Measurements from ENCODE around the gene CX3CL1.

CX3CL1 gene

DNA sequence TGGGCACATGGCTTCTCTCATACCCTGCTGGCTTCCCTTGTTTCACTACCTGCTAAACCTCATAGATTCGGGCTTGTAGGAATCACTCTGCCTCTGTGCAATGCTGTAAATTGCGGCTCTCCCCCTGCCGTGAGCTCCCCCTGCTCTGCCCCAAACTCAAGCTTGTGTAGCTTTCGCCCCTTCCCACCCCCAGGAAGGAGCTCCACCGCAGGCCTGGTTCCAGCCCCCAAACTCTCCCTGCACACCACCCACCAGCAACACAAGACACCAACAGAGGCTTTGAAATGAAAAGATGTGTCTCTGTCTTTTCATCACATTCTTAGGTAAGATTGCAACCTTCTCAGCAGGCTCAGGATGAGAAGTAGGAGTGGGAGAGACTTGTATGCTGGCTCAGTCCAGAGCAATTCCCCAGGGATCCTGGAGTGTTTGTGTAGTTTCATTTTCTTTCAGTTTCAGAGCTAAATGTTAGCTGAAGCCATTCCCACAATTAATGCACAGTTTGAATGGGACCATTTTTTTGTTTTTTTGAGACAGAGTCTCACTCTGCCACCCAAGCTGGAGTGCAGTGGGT, 14.2 kb downstream of the CX3CL1 start:
- in situ Hi-C loops (cut with MboI; ENCODE audit: low sequenced_read_pairs, unreplicated experiment), result no loop called here
- no peak for DNase-seq (ENCODE audit: low spot score)
- TF ChIP-seq, protein P1, sequence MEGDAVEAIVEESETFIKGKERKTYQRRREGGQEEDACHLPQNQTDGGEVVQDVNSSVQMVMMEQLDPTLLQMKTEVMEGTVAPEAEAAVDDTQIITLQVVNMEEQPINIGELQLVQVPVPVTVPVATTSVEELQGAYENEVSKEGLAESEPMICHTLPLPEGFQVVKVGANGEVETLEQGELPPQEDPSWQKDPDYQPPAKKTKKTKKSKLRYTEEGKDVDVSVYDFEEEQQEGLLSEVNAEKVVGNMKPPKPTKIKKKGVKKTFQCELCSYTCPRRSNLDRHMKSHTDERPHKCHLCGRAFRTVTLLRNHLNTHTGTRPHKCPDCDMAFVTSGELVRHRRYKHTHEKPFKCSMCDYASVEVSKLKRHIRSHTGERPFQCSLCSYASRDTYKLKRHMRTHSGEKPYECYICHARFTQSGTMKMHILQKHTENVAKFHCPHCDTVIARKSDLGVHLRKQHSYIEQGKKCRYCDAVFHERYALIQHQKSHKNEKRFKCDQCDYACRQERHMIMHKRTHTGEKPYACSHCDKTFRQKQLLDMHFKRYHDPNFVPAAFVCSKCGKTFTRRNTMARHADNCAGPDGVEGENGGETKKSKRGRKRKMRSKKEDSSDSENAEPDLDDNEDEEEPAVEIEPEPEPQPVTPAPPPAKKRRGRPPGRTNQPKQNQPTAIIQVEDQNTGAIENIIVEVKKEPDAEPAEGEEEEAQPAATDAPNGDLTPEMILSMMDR (IDR thresholded peaks at IDR 0.05; ENCODE audit: borderline replicate concordance, control extremely low read depth, extremely low read depth, insufficient read depth, missing control alignments), result no peak

DNA sequence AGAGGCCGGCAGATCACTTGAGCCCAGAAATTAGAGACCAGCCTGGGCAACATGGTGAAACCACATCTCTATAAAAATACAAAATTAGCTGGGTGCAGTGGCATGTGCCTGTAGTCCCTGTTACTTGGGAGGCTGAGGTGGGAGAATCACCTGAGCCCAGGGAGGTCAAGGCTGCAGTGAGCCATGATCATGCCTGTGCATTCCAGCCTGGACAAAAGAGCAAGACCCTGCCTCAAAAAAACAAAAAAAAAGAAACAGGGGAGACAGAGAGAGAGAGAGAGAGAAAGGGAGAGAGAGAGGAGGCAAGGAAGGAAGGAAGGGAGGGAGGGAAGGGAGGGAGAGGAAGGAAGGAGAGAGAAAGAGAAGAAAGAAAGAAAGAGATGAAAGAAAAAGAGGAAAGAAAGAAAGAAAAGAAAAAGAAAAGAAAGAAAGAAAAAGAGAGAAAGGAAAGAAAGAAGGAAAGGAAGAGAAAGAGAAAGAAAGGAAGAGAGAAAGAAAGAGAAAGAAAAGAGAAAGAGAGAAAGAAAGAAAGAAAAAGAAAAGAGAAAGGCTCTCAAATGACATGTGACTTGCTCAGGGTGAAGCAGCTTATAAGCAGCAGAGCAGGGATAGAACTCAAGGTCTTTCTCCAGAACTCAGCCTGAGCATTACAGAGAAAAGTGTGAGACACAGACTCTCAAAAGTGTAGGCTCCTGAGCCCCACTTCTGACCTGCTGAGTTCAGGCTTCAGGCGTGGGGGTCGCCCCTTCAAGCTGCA, 15.5 kb downstream of the CX3CL1 start:
- in situ Hi-C loops (cut with MboI; ENCODE audit: low sequenced_read_pairs, unreplicated experiment), result no loop called here
- DNase-seq (ENCODE audit: low spot score), result no peak
- TF ChIP-seq, protein P1 (IDR thresholded peaks at IDR 0.05; ENCODE audit: borderline replicate concordance, control extremely low read depth, extremely low read depth, insufficient read depth, missing control alignments), result no peak

DNA sequence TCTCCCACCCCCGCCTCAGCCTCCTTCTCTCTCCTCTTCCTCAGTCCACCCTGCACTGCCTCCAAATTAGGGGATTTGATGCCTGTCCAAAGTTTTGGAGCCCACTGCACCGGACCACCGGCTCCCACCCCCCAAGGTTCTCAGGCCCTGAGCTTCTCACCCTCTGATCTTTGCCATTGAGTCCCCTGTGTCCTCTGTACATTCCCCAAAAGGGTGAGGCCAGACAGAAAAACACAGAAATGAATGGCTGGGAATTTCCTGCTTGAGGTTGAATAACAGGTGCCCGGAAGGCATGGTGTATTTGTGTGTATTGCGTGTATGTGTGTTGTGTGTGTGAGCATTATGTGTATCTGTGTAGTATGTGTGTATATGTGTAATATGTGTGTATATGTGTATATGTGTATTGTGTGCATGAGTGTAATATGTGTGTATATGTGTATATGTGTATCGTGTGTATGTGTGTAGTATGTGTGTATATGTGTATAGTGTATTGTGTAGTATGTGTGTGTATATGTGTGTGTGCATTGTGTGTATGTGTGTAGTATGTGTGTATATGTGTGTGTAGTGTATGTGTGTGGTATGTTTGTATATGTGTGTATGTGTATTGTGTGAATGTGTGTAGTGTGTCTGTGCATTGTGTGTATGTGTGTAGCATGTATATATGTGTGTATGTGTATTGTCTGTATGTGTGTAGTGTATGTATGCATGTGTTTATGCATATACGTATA, 16.2 kb downstream of the CX3CL1 start:
- no peak for DNase-seq (ENCODE audit: low spot score)
- in situ Hi-C loops (cut with MboI; ENCODE audit: low sequenced_read_pairs, unreplicated experiment), result no loop called here
- TF ChIP-seq, protein P1 (IDR thresholded peaks at IDR 0.05; ENCODE audit: borderline replicate concordance, control extremely low read depth, extremely low read depth, insufficient read depth, missing control alignments), result no peak

DNA sequence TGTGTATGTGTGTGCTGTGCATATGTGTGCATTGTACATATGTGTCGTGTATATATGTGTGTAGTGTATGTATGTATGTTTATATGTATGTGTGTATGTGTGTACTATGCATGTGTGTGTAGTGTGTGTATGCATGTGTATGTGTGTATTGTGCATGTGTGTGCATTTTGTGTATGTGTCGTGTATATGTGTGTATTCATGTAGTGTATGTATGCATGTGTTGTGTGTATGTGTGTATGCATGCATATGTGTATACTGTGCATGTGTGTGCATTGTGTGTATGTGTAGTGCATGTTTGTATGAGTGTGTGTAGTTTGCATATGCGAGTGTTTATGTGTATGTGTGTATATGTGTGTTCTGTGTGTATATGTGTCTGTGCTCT, 16.8 kb downstream of the CX3CL1 start:
- in situ Hi-C loops (cut with MboI; ENCODE audit: low sequenced_read_pairs, unreplicated experiment), result no loop called here
- TF ChIP-seq, protein P1 (IDR thresholded peaks at IDR 0.05; ENCODE audit: borderline replicate concordance, control extremely low read depth, extremely low read depth, insufficient read depth, missing control alignments), result no peak
- no peak for DNase-seq (ENCODE audit: low spot score)

DNA sequence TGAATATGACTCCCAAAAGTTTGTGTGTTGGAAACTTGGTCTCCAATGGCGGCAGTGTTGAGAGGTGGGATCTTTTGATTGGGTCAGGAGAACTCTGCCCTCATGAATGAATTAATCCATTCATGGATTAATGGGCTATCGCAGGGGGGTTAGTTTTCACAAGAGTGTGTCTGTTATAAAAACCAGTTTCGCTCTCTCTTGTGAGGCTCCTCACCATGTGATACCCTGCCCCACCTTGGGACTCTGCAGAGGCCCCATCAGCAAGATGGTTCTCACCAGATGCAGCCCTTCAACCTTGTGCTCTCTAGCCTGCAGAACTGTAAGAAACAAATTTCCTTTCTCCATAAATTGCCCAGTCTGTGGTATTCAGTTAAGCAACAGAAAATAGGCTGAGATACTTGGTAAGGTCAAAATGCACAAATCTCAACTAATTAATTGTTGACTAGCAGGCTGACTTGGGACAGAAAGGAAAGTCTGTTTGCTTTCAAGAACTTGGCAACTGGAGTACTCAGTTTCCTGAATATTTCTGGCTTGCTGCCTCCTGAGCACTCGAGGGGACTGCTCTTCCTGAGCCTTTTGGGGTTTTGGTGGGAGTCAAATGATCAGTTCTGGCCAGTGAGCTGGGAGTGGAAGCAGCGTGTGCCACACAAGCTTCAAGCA, 18.5 kb downstream of the CX3CL1 start:
- in situ Hi-C loops (cut with MboI; ENCODE audit: low sequenced_read_pairs, unreplicated experiment), result no loop called here
- TF ChIP-seq, protein P1 (IDR thresholded peaks at IDR 0.05; ENCODE audit: borderline replicate concordance, control extremely low read depth, extremely low read depth, insufficient read depth, missing control alignments), result no peak
- no peak for DNase-seq (ENCODE audit: low spot score)

DNA sequence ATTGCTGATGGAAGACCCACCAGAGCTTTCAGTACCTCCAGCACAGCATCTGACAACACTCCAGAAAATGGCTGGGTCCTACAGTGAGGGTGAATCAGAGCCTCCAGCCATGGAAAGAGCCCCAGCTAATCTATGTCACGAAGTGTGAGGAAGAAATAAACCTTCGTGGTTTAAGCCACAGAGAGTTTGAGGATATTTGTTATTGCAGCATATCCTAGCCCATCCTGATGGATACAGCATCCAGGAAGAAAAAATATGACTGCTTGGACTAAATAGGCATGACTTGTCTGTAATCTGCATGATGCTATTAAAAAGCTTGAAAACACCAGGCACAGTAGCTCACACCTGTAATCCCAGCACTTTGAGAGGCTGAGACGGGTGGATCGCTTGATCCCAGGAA, 19.0 kb downstream of the CX3CL1 start:
- DNase-seq (ENCODE audit: low spot score), result no peak
- TF ChIP-seq, protein P1 (IDR thresholded peaks at IDR 0.05; ENCODE audit: borderline replicate concordance, control extremely low read depth, extremely low read depth, insufficient read depth, missing control alignments), result no peak
- in situ Hi-C loops (cut with MboI; ENCODE audit: low sequenced_read_pairs, unreplicated experiment), result no loop called here

Data from GM13976 (cell line).